GM18951 (cell line): ENCODE measurements around the gene SLC23A3.

Experiments used
- POLR2A ChIP-seq: IDR thresholded peaks from 4 replicates; pipeline ENCODE4 v1.6.1; 2011; ENCODE audit warnings: mild to moderate bottlenecking; ENCODE audit not compliant: insufficient read length, insufficient read depth; ENCODE audit errors: extremely low read depth
- in situ Hi-C: fragments of 300-500 bp; cut with MboI; formaldehyde crosslinking; loops from one replicate; pipeline ENCODE4 v1.12.0; 2022; ENCODE audit warnings: low sequenced_read_pairs, mixed read lengths, inconsistent platforms; ENCODE audit not compliant: unreplicated experiment

The SLC23A3 gene

GRCh38 chr2:219165058-219165911 lies 4.5 kb downstream of the SLC23A3 start:
- no peak for TF ChIP-seq POLR2A
- in situ Hi-C loops: no loop called here

GRCh38 chr2:219163156-219163555 lies 6.7 kb downstream of the SLC23A3 start:
- in situ Hi-C loops: loop anchor here (5.0 kb wide), 1 partner anchor 49 kb away; no protein-coding TSS in a partner anchor
- TF ChIP-seq POLR2A: no peak

GRCh38 chr2:219161097-219161496 lies 8.7 kb downstream of the SLC23A3 start:
- in situ Hi-C loops: loop anchor here (5.0 kb wide), 1 partner anchor 51 kb away; no protein-coding TSS in a partner anchor
- no peak for TF ChIP-seq POLR2A

- TF ChIP-seq POLR2A: peak; percentile 89
- in situ Hi-C loops: loop anchor here (5.0 kb wide), 1 partner anchor 52 kb away; no protein-coding TSS in a partner anchor
Observed at GRCh38 chr2:219160186-219161017, 9.4 kb downstream of the SLC23A3 start, which contains the start of gene NHEJ1. Gene NHEJ1, minus strand, starts transcription at chr2:219160815. Its CDS starts 2,453 bp downstream, at chr2:219158362.

- in situ Hi-C loops: loop anchor here (5.0 to 10.0 kb wide), 2 partner anchors 53 to 145 kb away; partner anchors contain the start of gene PTPRN
- no peak for TF ChIP-seq POLR2A
Observed at GRCh38 chr2:219159771-219160185, 10.1 kb downstream of the SLC23A3 start.

- TF ChIP-seq POLR2A: no peak
- in situ Hi-C loops: loop anchor here (10.0 kb wide), 1 partner anchor 146 kb away; the partner anchor contains the start of gene PTPRN
Observed at GRCh38 chr2:219158586-219158985, 11.2 kb downstream of the SLC23A3 start.

GRCh38 chr2:219158025-219158424 lies 11.8 kb downstream of the SLC23A3 start:
- in situ Hi-C loops: loop anchor here (10.0 kb wide), 1 partner anchor 147 kb away; the partner anchor contains the start of gene PTPRN
- TF ChIP-seq POLR2A: no peak

GRCh38 chr2:219157396-219157795 lies 12.4 kb downstream of the SLC23A3 start:
- in situ Hi-C loops: loop anchor here (10.0 kb wide), 1 partner anchor 147 kb away; the partner anchor contains the start of gene PTPRN
- TF ChIP-seq POLR2A: no peak

GRCh38 chr2:219155054-219155644 lies 14.7 kb downstream of the SLC23A3 start:
- no peak for TF ChIP-seq POLR2A
- in situ Hi-C loops: loop anchor here (10.0 kb wide), 1 partner anchor 150 kb away; the partner anchor contains the start of gene PTPRN

GRCh38 chr2:219149667-219150066 lies 20.2 kb downstream of the SLC23A3 start:
- TF ChIP-seq POLR2A: no peak
- in situ Hi-C loops: loop anchor here (10.0 kb wide), 1 partner anchor 155 kb away; the partner anchor contains the start of gene PTPRN

GRCh38 chr2:219142329-219142728 lies 27.5 kb downstream of the SLC23A3 start:
- TF ChIP-seq POLR2A: no peak

GRCh38 chr2:219140722-219141121 lies 29.1 kb downstream of the SLC23A3 start:
- in situ Hi-C loops: no loop called here

More at GRCh38 chr2:219142329-219142728, 27.5 kb downstream of the SLC23A3 start:
- in situ Hi-C loops: no loop called here

More at GRCh38 chr2:219140722-219141121, 29.1 kb downstream of the SLC23A3 start:
- TF ChIP-seq POLR2A: no peak
